IMR-90 (cell line): ENCODE data around the gene CCSER2. TPM values are rescaled to one million over a fixed set of nuclear protein-coding genes. Genes with fewer than 3 reads are reported as not detected.

ENCODE experiments used
- ATAC-seq: fragments of 200-7000 bp; cut with Tn5 transposase; 2 replicates; pipeline ENCODE4 v1.9.1; 2020; ENCODE audit warnings: low read depth, mild to moderate bottlenecking, moderate library complexity
- BruUV-seq: library from RNA; stranded (reverse); fragments of 400-500 nt; replicated peaks from 2 replicates; lab custom pipeline; 2021; lab: Mats Ljungman, UMichigan
- CTCF ChIA-PET: fragments of 300-600 bp; formaldehyde crosslinking; extraction: SDS; loops from one replicate; lab custom pipeline; 2021; ENCODE audit warnings: antibody characterized with exemption; lab: Yijun Ruan, JAX
- POLR2A ChIA-PET: fragments of 300-600 bp; sonication (Branson Sonifier 250); formaldehyde crosslinking; loops from one replicate; lab custom pipeline; 2022; ENCODE audit warnings: antibody characterized with exemption; ENCODE audit not compliant: unreplicated experiment; lab: Charles Lee
- DNase-seq: peaks from one replicate; pipeline ENCODE4 v3.0.0; 2013
- H2AFZ ChIP-seq: replicated peaks from 2 replicates; pipeline ENCODE3; 2013; ENCODE audit warnings: low read length, mild to moderate bottlenecking; ENCODE audit not compliant: poor library complexity
- H2AK5ac ChIP-seq: 2 replicates; pipeline ENCODE4 v1.6.1; 2013; ENCODE audit warnings: low read depth, low read length, inconsistent platforms
- H2AK9ac ChIP-seq: replicated peaks from 2 replicates; pipeline ENCODE3; 2013; ENCODE audit warnings: mild to moderate bottlenecking, low read depth, low read length, moderate library complexity; ENCODE audit not compliant: poor library complexity
- H2BK120ac ChIP-seq: 2 replicates; pipeline ENCODE4 v1.6.1; 2013; ENCODE audit warnings: low read depth, low read length, inconsistent platforms
- H2BK15ac ChIP-seq: 3 replicates; pipeline ENCODE4 v1.6.1; 2013; ENCODE audit warnings: low read depth, low read length, inconsistent platforms
- H2BK20ac ChIP-seq: 2 replicates; pipeline ENCODE4 v1.6.1; 2013; ENCODE audit warnings: low read depth, mild to moderate bottlenecking, inconsistent platforms, low read length, moderate library complexity
- H2BK5ac ChIP-seq: 2 replicates; pipeline ENCODE4 v1.6.1; 2013; ENCODE audit warnings: mild to moderate bottlenecking, low read depth, low read length, inconsistent platforms; ENCODE audit not compliant: poor library complexity, severe bottlenecking
- H3K14ac ChIP-seq: replicated peaks from 2 replicates; pipeline ENCODE4 v1.6.1; 2013; ENCODE audit warnings: low read depth, low read length, inconsistent platforms
- H3K18ac ChIP-seq: 2 replicates; pipeline ENCODE4 v1.6.1; 2013; ENCODE audit warnings: low read depth, low read length, control low read depth
- H3K23ac ChIP-seq: 2 replicates; pipeline ENCODE4 v1.6.1; 2013; ENCODE audit warnings: low read depth, low read length, inconsistent platforms
- H3K27ac ChIP-seq: 2 replicates; pipeline ENCODE4 v1.5.1; 2013; ENCODE audit warnings: mild to moderate bottlenecking, control low read depth, low read length; ENCODE audit not compliant: insufficient read depth
- H3K27me3 ChIP-seq: 2 replicates; pipeline ENCODE4 v1.6.1; 2013; ENCODE audit warnings: low read length; ENCODE audit not compliant: control insufficient read depth, insufficient read depth
- H3K36me3 ChIP-seq: 2 replicates; pipeline ENCODE4 v1.6.1; 2013; ENCODE audit warnings: low read length, mixed read lengths; ENCODE audit not compliant: control insufficient read depth, insufficient read depth
- H3K4ac ChIP-seq: 2 replicates; pipeline ENCODE4 v1.6.1; 2013; ENCODE audit warnings: low read depth, low read length, inconsistent platforms
- H3K4me1 ChIP-seq: 2 replicates; pipeline ENCODE4 v1.6.1; 2013; ENCODE audit warnings: low read length, mixed read lengths; ENCODE audit not compliant: control insufficient read depth, insufficient read depth
- H3K4me2 ChIP-seq: 2 replicates; pipeline ENCODE4 v1.6.1; 2013; ENCODE audit warnings: low read depth, mild to moderate bottlenecking, control low read depth, low read length, moderate library complexity
- H3K4me3 ChIP-seq: 2 replicates; pipeline ENCODE4 v1.5.1; 2013; ENCODE audit warnings: low read depth, mild to moderate bottlenecking, control low read depth, low read length, moderate library complexity; ENCODE audit not compliant: insufficient read depth
- H3K56ac ChIP-seq: 2 replicates; pipeline ENCODE4 v1.6.1; 2013; ENCODE audit warnings: low read length, inconsistent platforms; ENCODE audit not compliant: insufficient read depth; ENCODE audit errors: extremely low read depth
- H3K79me1 ChIP-seq, 2 experiments: 2 replicates each; pipeline ENCODE4 v1.6.1; 2013; ENCODE audit warnings: low read length in 2 of 2, inconsistent platforms in 1 of 2, low read depth in 1 of 2
- H3K9ac ChIP-seq: 2 replicates; pipeline ENCODE4 v1.6.1; 2013; ENCODE audit warnings: low read depth, low read length, control low read depth
- H3K9me1 ChIP-seq: 2 replicates; pipeline ENCODE4 v1.6.1; 2013; ENCODE audit warnings: low read length, inconsistent platforms; ENCODE audit not compliant: insufficient read depth
- H3K9me3 ChIP-seq: 2 replicates; pipeline ENCODE4 v1.6.1; 2013; ENCODE audit warnings: low read length; ENCODE audit not compliant: control insufficient read depth, insufficient read depth
- H4K20me1 ChIP-seq: 2 replicates; pipeline ENCODE4 v1.6.1; 2013; ENCODE audit warnings: low read length, inconsistent platforms; ENCODE audit not compliant: insufficient read depth
- H4K5ac ChIP-seq: 2 replicates; pipeline ENCODE4 v1.6.1; 2013; ENCODE audit warnings: mild to moderate bottlenecking, low read depth, low read length, control low read depth
- H4K8ac ChIP-seq, 2 experiments: 2 replicates each; pipeline ENCODE4 v1.6.1; 2013; ENCODE audit warnings: low read depth in 2 of 2, low read length in 2 of 2, control low read depth in 1 of 2, inconsistent platforms in 1 of 2
- H4K91ac ChIP-seq: 2 replicates; pipeline ENCODE4 v1.6.1; 2013; ENCODE audit warnings: low read depth, low read length, inconsistent platforms; ENCODE audit not compliant: insufficient read depth
- BHLHE40 ChIP-seq: fragments of 150-350 bp; IDR thresholded peaks from 2 replicates; pipeline ENCODE4 v1.6.1; 2016; ENCODE audit warnings: mild to moderate bottlenecking, low read depth, low read length
- CEBPB ChIP-seq: IDR thresholded peaks from 2 replicates; pipeline ENCODE4 v1.6.1; 2012; ENCODE audit warnings: low read depth, low read length, improper control_type of control experiment
- CHD1 ChIP-seq: IDR thresholded peaks from 2 replicates; pipeline ENCODE4 v1.6.1; 2012; ENCODE audit warnings: low read depth, low read length, improper control_type of control experiment
- MAFK ChIP-seq: IDR thresholded peaks from 2 replicates; pipeline ENCODE4 v1.6.1; 2012; ENCODE audit warnings: low read depth, low read length, improper control_type of control experiment
- RCOR1 ChIP-seq: IDR thresholded peaks from 2 replicates; pipeline ENCODE4 v1.6.1; 2012; ENCODE audit warnings: mild to moderate bottlenecking, low read length, improper control_type of control experiment; ENCODE audit not compliant: insufficient replicate concordance
- RFX5 ChIP-seq: IDR thresholded peaks from 2 replicates; pipeline ENCODE4 v1.8.0; 2012; ENCODE audit warnings: low read depth, mild to moderate bottlenecking, low read length, moderate library complexity
- WGBS, 2 experiments: methylation state at CpG; one replicate each; pipeline versions ENCODE4 v1.1.5 to v1.1.7; 2013; ENCODE audit warnings: missing lambda C conversion rate in 2 of 2; ENCODE audit not compliant: insufficient read length in 1 of 2; ENCODE audit errors: extremely low coverage in 2 of 2; 5-methylcytosine and 5-hydroxymethylcytosine counted together
- dilution Hi-C: fragments of 300-500 bp; cut with HindIII; formaldehyde crosslinking; loops from one replicate; pipeline ENCODE4 v1.14.3; 2018; ENCODE audit warnings: low sequenced_read_pairs; ENCODE audit not compliant: unreplicated experiment
- in situ Hi-C: fragments of 300-500 bp; cut with MboI; formaldehyde crosslinking; loops from 3 replicates; pipeline ENCODE4 v1.14.3; 2019; ENCODE audit warnings: low sequenced_read_pairs, inconsistent platforms, mixed read lengths
- intact Hi-C: fragments of 100-400 bp; cut with micrococcal nuclease; formaldehyde crosslinking; loops from 2 replicates; pipeline ENCODE4 v1.10.0; 2022
- polyA plus RNA-seq, 3 experiments: library from polyadenylated mRNA; depleted of rRNA; stranded (reverse); fragments of >200 nt; gene quantifications; 2 replicates each; pipeline ENCODE4 v1.2.3, GENCODE V29; 2012; ENCODE audit warnings: low replicate concordance in 1 of 3
- total RNA-seq: library from RNA; depleted of rRNA; stranded (reverse); fragments of >200 nt; gene quantifications from 2 replicates; pipeline ENCODE4 v1.2.3, GENCODE V29; 2012
- TF ChIP-seq, protein P1 (sequence below): fragments of 150-350 bp; IDR thresholded peaks from 2 replicates; pipeline ENCODE4 v1.6.1; 2017; ENCODE audit warnings: mild to moderate bottlenecking, antibody characterized with exemption, low read length, low read depth

The CCSER2 gene
- total and polyA plus RNA-seq, 2 of the 4 experiments (the other 2 are of a cell fraction), result 20.4 to 31.7 TPM

DNA sequence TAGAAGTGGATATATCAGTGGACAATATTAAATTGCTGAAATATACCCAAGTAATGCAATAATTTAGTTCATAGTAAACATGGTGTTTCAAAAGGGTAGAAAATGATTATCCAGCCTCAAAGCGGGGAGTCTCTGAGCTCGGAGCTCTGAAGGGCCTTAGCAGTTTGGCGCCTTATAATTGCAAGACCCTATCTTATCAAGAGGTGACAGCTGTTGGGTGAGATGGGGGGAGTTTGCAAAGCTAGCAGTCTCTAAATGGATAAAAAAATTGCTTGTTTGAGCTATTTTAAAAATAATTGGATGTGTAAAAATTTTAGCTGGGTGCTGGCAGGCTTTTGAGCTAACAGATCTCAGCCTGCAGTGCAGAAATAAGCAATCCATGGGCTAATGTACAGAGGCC lies 219.2 kb downstream of the CCSER2 start:
- Histone ChIP-seq H3K23ac (no peak overlapping the region), H3K36me3 (no peaks in the 10 kb centered on the region), H2BK20ac (no peak overlapping the region), H3K27ac (no peak overlapping the region), H3K9me1 (no peaks in the 10 kb centered on the region), H3K14ac (no peak overlapping the region), H2BK5ac (no peak overlapping the region), H3K4me1 (0 out of 2 replicates have a peak, but pooled peaks cover 3% of the 10 kb centered on the region), H2AFZ (no peak overlapping the region), H4K91ac (no peak overlapping the region), H3K9me3 (no peaks in the 10 kb centered on the region), H2AK9ac (no peak overlapping the region), H3K4ac (no peak overlapping the region), H2BK120ac (no peak overlapping the region), H3K4me3 (no peak overlapping the region), H3K18ac (no peak overlapping the region), H3K9ac (no peak overlapping the region), H2AK5ac (no peak overlapping the region), H3K27me3 (peaks cover 27% of the 10 kb centered on the region), H4K20me1 (no peaks in the 10 kb centered on the region), H3K79me1 (no peaks in the 10 kb centered on the region), H4K8ac (no peak overlapping the region), H2BK15ac (no peak overlapping the region), H4K5ac (no peak overlapping the region), H3K4me2 (no peak overlapping the region), H3K56ac (no peak overlapping the region)
- BruUV-seq, result no TSS peak
- CTCF ChIA-PET, result interaction anchor here (0.5 to 1.2 kb wide), 2 partner anchors 10 to 12 kb away, joined by 3 to 5 read pairs; no protein-coding TSS in a partner anchor
- intact Hi-C loops, result no loop called here
- no peak for DNase-seq
- POLR2A ChIA-PET, result no interaction called here
- dilution Hi-C loops, result no loop called here
- TF ChIP-seq, protein P1, sequence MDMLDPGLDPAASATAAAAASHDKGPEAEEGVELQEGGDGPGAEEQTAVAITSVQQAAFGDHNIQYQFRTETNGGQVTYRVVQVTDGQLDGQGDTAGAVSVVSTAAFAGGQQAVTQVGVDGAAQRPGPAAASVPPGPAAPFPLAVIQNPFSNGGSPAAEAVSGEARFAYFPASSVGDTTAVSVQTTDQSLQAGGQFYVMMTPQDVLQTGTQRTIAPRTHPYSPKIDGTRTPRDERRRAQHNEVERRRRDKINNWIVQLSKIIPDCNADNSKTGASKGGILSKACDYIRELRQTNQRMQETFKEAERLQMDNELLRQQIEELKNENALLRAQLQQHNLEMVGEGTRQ, result no peak
- TF ChIP-seq RCOR1, result no peak
- no peak for TF ChIP-seq MAFK
- TF ChIP-seq BHLHE40, result no peak
- TF ChIP-seq RFX5, result no peak
- no peak for TF ChIP-seq CHD1
- TF ChIP-seq CEBPB, result no peak
- in situ Hi-C loops, result no loop called here
- no CpG with 5 or more reads among the region's 3 CpGs for WGBS, 2 experiments
- ATAC-seq, result no peak
